SK-N-SH (cell line): ENCODE results near the gene MEPE. TPM values are rescaled to one million over a fixed set of nuclear protein-coding genes. Genes with fewer than 3 reads are reported as not detected.

Source experiments
- CTCF ChIA-PET: fragments of 300-600, 350-600 bp; formaldehyde crosslinking; extraction: SDS; loops from one replicate; lab custom pipeline; 2021; lab: Yijun Ruan, JAX
- POLR2A ChIA-PET: fragments of 350-600 bp; sonication (Branson Sonifier 250); formaldehyde crosslinking; extraction: SDS; loops from one replicate; lab custom pipeline; 2020; ENCODE audit warnings: antibody characterized with exemption, inconsistent platforms; lab: Yijun Ruan, JAX
- DNase-seq: peaks from one replicate; pipeline ENCODE4 v3.0.0; 2012
- H2AFZ ChIP-seq: fragments of 200-600 bp; sonication (generic); 2 replicates; pipeline ENCODE4 v1.8.1; 2016; ENCODE audit warnings: antibody characterized with exemption, mild to moderate bottlenecking, low read depth
- H3F3A ChIP-seq: fragments of 200-600 bp; sonication (generic); replicated peaks from 2 replicates; pipeline ENCODE3; 2016; ENCODE audit warnings: antibody characterized with exemption, mild to moderate bottlenecking; ENCODE audit not compliant: insufficient read depth
- H3K27ac ChIP-seq, 2 experiments: fragments of 200-500 bp in 1 of 2; fragments of 200-600 bp in 1 of 2; sonication (Bioruptor generic) in 1 of 2; sonication (generic), shearing (Covaris generic) in 1 of 2; 2 replicates each; pipeline versions ENCODE4 v1.5.1 to v1.6.1; 2014 to 2016; ENCODE audit warnings: low read depth in 2 of 2, inconsistent platforms in 1 of 2, low read length in 1 of 2, mild to moderate bottlenecking in 1 of 2, mixed read lengths in 1 of 2
- H3K27me3 ChIP-seq: fragments of 200-600 bp; sonication (generic), shearing (Covaris generic); 2 replicates; pipeline ENCODE4 v1.6.1; 2016; ENCODE audit warnings: mixed run types; ENCODE audit not compliant: insufficient read depth
- H3K36me3 ChIP-seq, 2 experiments: fragments of 200-500 bp in 1 of 2; fragments of 200-600 bp in 1 of 2; sonication (Bioruptor generic) in 1 of 2; sonication (generic) in 1 of 2; replicated peaks in 1 of 2; 2 replicates each; pipeline versions ENCODE3 to v1.5.1; 2014 to 2016; ENCODE audit warnings: low read length in 1 of 2, mild to moderate bottlenecking in 1 of 2; ENCODE audit not compliant: insufficient read depth in 2 of 2, control insufficient read depth in 1 of 2
- H3K4me1 ChIP-seq, 2 experiments: fragments of 200-500 bp in 1 of 2; fragments of 200-600 bp in 1 of 2; sonication (Bioruptor generic) in 1 of 2; sonication (generic), shearing (Covaris generic) in 1 of 2; 2 replicates each; pipeline versions ENCODE4 v1.5.1 to v1.6.1; 2014 to 2016; ENCODE audit warnings: low read depth in 1 of 2, low read length in 1 of 2, mixed run types in 1 of 2; ENCODE audit not compliant: insufficient read depth in 2 of 2, control insufficient read depth in 1 of 2
- H3K4me2 ChIP-seq: fragments of 200-600 bp; sonication (generic), shearing (Covaris generic); 2 replicates; pipeline ENCODE4 v1.6.1; 2017; ENCODE audit warnings: mixed run types
- H3K4me3 ChIP-seq, 2 experiments: fragments of 200-500 bp in 1 of 2; fragments of 200-600 bp in 1 of 2; sonication (Bioruptor generic) in 1 of 2; sonication (generic), shearing (Covaris generic) in 1 of 2; 2 replicates each; pipeline versions ENCODE4 v1.5.1 to v1.8.1; 2014 to 2016; ENCODE audit warnings: low read depth in 2 of 2, inconsistent platforms in 1 of 2, low read length in 1 of 2, mild to moderate bottlenecking in 1 of 2, mixed read lengths in 1 of 2, moderate library complexity in 1 of 2
- H3K79me2 ChIP-seq: fragments of 200-600 bp; sonication (generic); 2 replicates; pipeline ENCODE4 v1.8.1; 2017; ENCODE audit warnings: mild to moderate bottlenecking; ENCODE audit not compliant: insufficient read depth
- H3K9ac ChIP-seq: fragments of 200-600 bp; sonication (generic); 2 replicates; pipeline ENCODE4 v1.6.1; 2017; ENCODE audit warnings: mixed run types
- H3K9me2 ChIP-seq: fragments of 200-600 bp; sonication (generic); 2 replicates; pipeline ENCODE4 v1.6.1; 2017; ENCODE audit warnings: mixed run types
- H3K9me3 ChIP-seq: fragments of 200-600 bp; sonication (generic); 2 replicates; pipeline ENCODE4 v1.6.1; 2017; ENCODE audit warnings: mixed run types, mild to moderate bottlenecking, moderate library complexity
- H4K20me1 ChIP-seq: fragments of 200-600 bp; sonication (generic); 2 replicates; pipeline ENCODE4 v1.6.1; 2017; ENCODE audit warnings: mild to moderate bottlenecking, mixed run types; ENCODE audit not compliant: insufficient read depth
- EP300 ChIP-seq, 2 experiments: IDR thresholded peaks; 2 replicates each; pipeline versions ENCODE4 v1.4.0 to v1.6.1; 2012; ENCODE audit warnings: borderline replicate concordance in 1 of 2, low read depth in 1 of 2, low read length in 1 of 2
- FOXJ3 ChIP-seq: sonication (generic); formaldehyde crosslinking; IDR thresholded peaks from 2 replicates; pipeline ENCODE4 v1.5.1; 2020; ENCODE audit warnings: mild to moderate bottlenecking, missing genetic modification reagents
- FOXM1 ChIP-seq: IDR thresholded peaks from 2 replicates; pipeline ENCODE4 v1.4.0; 2012; ENCODE audit warnings: low read depth, mild to moderate bottlenecking
- MEF2A ChIP-seq: IDR thresholded peaks from 2 replicates; pipeline ENCODE4 v1.4.0; 2012; ENCODE audit warnings: low read depth, borderline replicate concordance
- PBX3 ChIP-seq: IDR thresholded peaks from 2 replicates; pipeline ENCODE4; 2012
- RXRA ChIP-seq: IDR thresholded peaks from 2 replicates; pipeline ENCODE4 v1.4.0; 2012; ENCODE audit warnings: low read depth, mild to moderate bottlenecking, borderline replicate concordance
- TAF1 ChIP-seq: IDR thresholded peaks from 2 replicates; pipeline ENCODE4 v1.6.1; 2012; ENCODE audit warnings: low read depth, mild to moderate bottlenecking, low read length, moderate library complexity, borderline replicate concordance
- TEAD4 ChIP-seq: IDR thresholded peaks from 2 replicates; pipeline ENCODE4 v1.4.0; 2012; ENCODE audit warnings: mild to moderate bottlenecking, borderline replicate concordance; ENCODE audit not compliant: insufficient read depth
- USF2 ChIP-seq: fragments of 150-350 bp; IDR thresholded peaks from 2 replicates; pipeline ENCODE4 v1.6.1; 2017; ENCODE audit warnings: antibody characterized with exemption, low read length, low read depth, borderline replicate concordance
- ZBTB33 ChIP-seq: IDR thresholded peaks from 2 replicates; pipeline ENCODE4 v1.4.0; 2012; ENCODE audit warnings: low read depth, borderline replicate concordance
- WGBS: methylation state at CpG from one replicate; pipeline ENCODE4 v1.1.6; 2017; ENCODE audit warnings: low lambda C conversion rate; 5-methylcytosine and 5-hydroxymethylcytosine counted together
- polyA plus RNA-seq, 3 experiments: library from polyadenylated mRNA; depleted of rRNA; stranded (reverse); fragments of >200 nt; gene quantifications; 2 replicates each; pipeline ENCODE4 v1.2.3, GENCODE V29; 2012
- TF ChIP-seq, protein P1 (sequence below): fragments of 200-600 bp; sonication (generic); IDR thresholded peaks from 2 replicates; pipeline ENCODE4 v1.6.1; 2017; ENCODE audit warnings: antibody characterized with exemption, mild to moderate bottlenecking, moderate library complexity
- TF ChIP-seq, protein P2 (sequence below): fragments of 150-350 bp; IDR thresholded peaks from 2 replicates; pipeline ENCODE4 v1.6.1; 2016; ENCODE audit warnings: mild to moderate bottlenecking, low read depth, low read length

Gene MEPE
- polyA plus RNA-seq, 1 of the 3 experiments (the other 2 are of a cell fraction): not detected

- no peak overlapping the region for H2AFZ ChIP-seq
- H3K9ac ChIP-seq: no peak overlapping the region
- no peaks in the 10 kb centered on the region for H3K27me3 ChIP-seq
- no peaks in the 10 kb centered on the region for H3K36me3 ChIP-seq
- ChIA-PET CTCF (no interaction called here), POLR2A (no interaction called here)
- no peak overlapping the region for H3K27ac ChIP-seq
- H3K4me3 ChIP-seq: no peak overlapping the region
- DNase-seq: no peak
- TF ChIP-seq, protein P1, sequence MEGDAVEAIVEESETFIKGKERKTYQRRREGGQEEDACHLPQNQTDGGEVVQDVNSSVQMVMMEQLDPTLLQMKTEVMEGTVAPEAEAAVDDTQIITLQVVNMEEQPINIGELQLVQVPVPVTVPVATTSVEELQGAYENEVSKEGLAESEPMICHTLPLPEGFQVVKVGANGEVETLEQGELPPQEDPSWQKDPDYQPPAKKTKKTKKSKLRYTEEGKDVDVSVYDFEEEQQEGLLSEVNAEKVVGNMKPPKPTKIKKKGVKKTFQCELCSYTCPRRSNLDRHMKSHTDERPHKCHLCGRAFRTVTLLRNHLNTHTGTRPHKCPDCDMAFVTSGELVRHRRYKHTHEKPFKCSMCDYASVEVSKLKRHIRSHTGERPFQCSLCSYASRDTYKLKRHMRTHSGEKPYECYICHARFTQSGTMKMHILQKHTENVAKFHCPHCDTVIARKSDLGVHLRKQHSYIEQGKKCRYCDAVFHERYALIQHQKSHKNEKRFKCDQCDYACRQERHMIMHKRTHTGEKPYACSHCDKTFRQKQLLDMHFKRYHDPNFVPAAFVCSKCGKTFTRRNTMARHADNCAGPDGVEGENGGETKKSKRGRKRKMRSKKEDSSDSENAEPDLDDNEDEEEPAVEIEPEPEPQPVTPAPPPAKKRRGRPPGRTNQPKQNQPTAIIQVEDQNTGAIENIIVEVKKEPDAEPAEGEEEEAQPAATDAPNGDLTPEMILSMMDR: no peak
- TF ChIP-seq EP300 (IDR thresholded peaks at IDR 0.05; ENCODE audit: borderline replicate concordance in 1 of 2, low read depth in 1 of 2, low read length in 1 of 2) (no peak), TAF1 (no peak), ZBTB33 (no peak), TEAD4 (no peak), PBX3 (no peak), MEF2A (no peak), RXRA (no peak), FOXJ3 (CRISPR knock-in tag) (no peak), USF2 (no peak), FOXM1 (no peak)
- TF ChIP-seq, protein P2, sequence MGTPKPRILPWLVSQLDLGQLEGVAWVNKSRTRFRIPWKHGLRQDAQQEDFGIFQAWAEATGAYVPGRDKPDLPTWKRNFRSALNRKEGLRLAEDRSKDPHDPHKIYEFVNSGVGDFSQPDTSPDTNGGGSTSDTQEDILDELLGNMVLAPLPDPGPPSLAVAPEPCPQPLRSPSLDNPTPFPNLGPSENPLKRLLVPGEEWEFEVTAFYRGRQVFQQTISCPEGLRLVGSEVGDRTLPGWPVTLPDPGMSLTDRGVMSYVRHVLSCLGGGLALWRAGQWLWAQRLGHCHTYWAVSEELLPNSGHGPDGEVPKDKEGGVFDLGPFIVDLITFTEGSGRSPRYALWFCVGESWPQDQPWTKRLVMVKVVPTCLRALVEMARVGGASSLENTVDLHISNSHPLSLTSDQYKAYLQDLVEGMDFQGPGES: no peak
- no peaks in the 10 kb centered on the region for H3K79me2 ChIP-seq
- H3K4me1 ChIP-seq: no peaks in the 10 kb centered on the region
- H3K4me2 ChIP-seq: no peak overlapping the region
- no peaks in the 10 kb centered on the region for H3F3A ChIP-seq
- no peaks in the 10 kb centered on the region for H3K9me2 ChIP-seq
- H4K20me1 ChIP-seq: no peaks in the 10 kb centered on the region
- no peaks in the 10 kb centered on the region for H3K9me3 ChIP-seq
- 44% methylated on average over 13 of the region's 15 CpGs for WGBS
Measured at GRCh38 chr4:87785731-87786509, 46.8 kb upstream of the MEPE start.
